Body of pancreas (tissue), 4 donors: ENCODE results near the gene LIN9. TPM values are rescaled to one million over a fixed set of nuclear protein-coding genes. Genes with fewer than 3 reads are reported as not detected.

ENCODE experiments used
- ATAC-seq: fragments of 150-250 bp; one replicate; pipeline ENCODE4 v1.9.1; 2016
- DNase-seq, 4 donors: peaks; one replicate each; pipeline ENCODE4 v3.0.0-alpha.2; 2019
- H3K27ac ChIP-seq, 4 donors: fragments of 200-600 bp; sonication (generic); 1 replicate in 3 of 4; 2 replicates in 1 of 4; pipeline versions ENCODE4 v1.5.1 to v1.6.1; 2016 to 2019; ENCODE audit warnings: mild to moderate bottlenecking in 1 of 4, mixed read lengths in 1 of 4, moderate library complexity in 1 of 4
- H3K27me3 ChIP-seq, 2 donors: fragments of 200-600 bp; sonication (generic); one replicate each; pipeline ENCODE4 v1.6.0; 2016; ENCODE audit warnings: mild to moderate bottlenecking in 1 of 2
- H3K36me3 ChIP-seq, 2 donors: fragments of 200-600 bp; sonication (generic); replicated peaks in 1 of 2; 2 replicates each; pipeline ENCODE4 v1.5.1; 2016; ENCODE audit warnings: low read depth in 2 of 2; ENCODE audit not compliant: insufficient read depth in 1 of 2
- H3K4me1 ChIP-seq: fragments of 200-600 bp; sonication (generic); one replicate; pipeline ENCODE4 v1.6.0; 2016
- H3K4me3 ChIP-seq, 2 donors: fragments of 200-600 bp; sonication (generic); 1 replicate in 1 of 2; 2 replicates in 1 of 2; pipeline ENCODE4 v1.5.1; 2016 to 2019
- H3K9me3 ChIP-seq, 3 donors: fragments of 200-600 bp; sonication (generic); 1 replicate in 2 of 3; 2 replicates in 1 of 3; pipeline ENCODE4 v1.5.1; 2016
- POLR2A ChIP-seq, 3 donors: fragments of 450-650 bp; IDR thresholded peaks; one replicate each; pipeline ENCODE4 v1.6.1; 2016; ENCODE audit warnings: antibody characterized with exemption in 3 of 3, mild to moderate bottlenecking in 2 of 3
- WGBS, 2 donors: methylation state at CpG; one replicate each; pipeline ENCODE4 v1.1.5; 2017; 5-methylcytosine and 5-hydroxymethylcytosine counted together
- intact Hi-C: fragments of 100-400 bp; cut with DNase I; formaldehyde crosslinking; loops from one replicate; pipeline ENCODE4 v1.15.1; 2023
- total RNA-seq, 2 donors: library from RNA; depleted of rRNA; stranded (reverse); fragments of >200 nt; gene quantifications; one replicate each; pipeline ENCODE4 v1.1.0, GENCODE V29; 2016
- TF ChIP-seq, protein P1 (sequence below), 7 experiments: fragments of 450-650 bp in 4 of 7; fragments of 200-600 bp in 3 of 7; sonication (generic) in 3 of 7; IDR thresholded peaks; one replicate each; pipeline ENCODE4 v1.5.1; 2016 to 2019; ENCODE audit warnings: antibody characterized with exemption in 7 of 7

Gene LIN9, protein sequence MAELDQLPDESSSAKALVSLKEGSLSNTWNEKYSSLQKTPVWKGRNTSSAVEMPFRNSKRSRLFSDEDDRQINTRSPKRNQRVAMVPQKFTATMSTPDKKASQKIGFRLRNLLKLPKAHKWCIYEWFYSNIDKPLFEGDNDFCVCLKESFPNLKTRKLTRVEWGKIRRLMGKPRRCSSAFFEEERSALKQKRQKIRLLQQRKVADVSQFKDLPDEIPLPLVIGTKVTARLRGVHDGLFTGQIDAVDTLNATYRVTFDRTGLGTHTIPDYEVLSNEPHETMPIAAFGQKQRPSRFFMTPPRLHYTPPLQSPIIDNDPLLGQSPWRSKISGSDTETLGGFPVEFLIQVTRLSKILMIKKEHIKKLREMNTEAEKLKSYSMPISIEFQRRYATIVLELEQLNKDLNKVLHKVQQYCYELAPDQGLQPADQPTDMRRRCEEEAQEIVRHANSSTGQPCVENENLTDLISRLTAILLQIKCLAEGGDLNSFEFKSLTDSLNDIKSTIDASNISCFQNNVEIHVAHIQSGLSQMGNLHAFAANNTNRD
- total RNA-seq = 1 to 10 TPM in 1 of 2 donors, under 1 TPM in 1; 0.52 to 2.3 TPM

DNA sequence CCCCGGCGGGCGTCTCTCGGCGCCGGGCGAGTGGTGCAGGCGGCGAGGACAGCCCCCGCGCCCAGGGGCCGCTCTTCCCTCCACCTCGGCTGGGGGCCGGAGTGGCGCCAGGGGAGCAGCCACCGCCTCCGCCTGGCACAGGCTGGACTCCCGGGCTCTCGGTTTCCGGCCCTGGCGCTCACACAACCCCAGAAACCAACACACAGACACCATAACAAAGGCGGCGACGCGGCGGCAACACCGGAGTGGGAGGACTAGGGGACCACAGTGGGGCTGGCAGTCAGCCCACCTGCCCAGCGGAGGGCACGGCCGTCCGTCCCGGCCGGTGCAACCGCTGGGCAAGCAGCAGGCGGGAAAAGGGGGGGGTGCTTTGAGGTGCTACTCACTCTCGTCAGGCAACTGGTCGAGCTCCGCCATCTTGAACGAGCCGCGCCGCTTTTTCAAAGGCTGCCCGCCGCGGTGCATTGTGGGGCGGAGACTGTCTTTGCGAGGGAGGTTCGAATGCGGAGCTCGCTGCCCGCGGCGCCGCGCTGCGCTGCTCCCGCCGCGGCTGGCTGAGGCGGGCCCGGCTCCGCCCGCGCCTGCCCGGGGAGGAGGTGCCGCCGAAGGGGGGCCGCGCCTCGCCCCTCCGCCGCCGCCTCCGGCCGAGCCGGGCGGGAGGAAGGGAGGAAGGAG lies at the start of gene LIN9:
LIN9 (minus strand) TSS at position 442 of the 675 bp plus-strand sequence; CDS start at position 417, 25 bp downstream.
- Histone ChIP-seq H3K4me1 (peaks cover 19% of the 10 kb centered on the region), H3K27ac (peak within 1 kb of the TSS in 3 of 4 donors; percentile 55 to 72 (median 69)), H3K27me3 (no peaks in the 10 kb centered on the region), H3K9me3 (no peaks in the 10 kb centered on the region), H3K4me3 (peak within 1 kb of the TSS; percentile 61 to 98), H3K36me3 (no peaks in the 10 kb centered on the region)
- 1% methylated on average over 60 of the region's 77 CpGs; no CpG with 5 or more reads in 1 of the 2 donors for WGBS, 2 donors
- ATAC-seq = peak; percentile 94
- intact Hi-C loops = no loop called here
- peak; percentile 88 to 94 (median 88) for DNase-seq
- TF ChIP-seq, protein P1, sequence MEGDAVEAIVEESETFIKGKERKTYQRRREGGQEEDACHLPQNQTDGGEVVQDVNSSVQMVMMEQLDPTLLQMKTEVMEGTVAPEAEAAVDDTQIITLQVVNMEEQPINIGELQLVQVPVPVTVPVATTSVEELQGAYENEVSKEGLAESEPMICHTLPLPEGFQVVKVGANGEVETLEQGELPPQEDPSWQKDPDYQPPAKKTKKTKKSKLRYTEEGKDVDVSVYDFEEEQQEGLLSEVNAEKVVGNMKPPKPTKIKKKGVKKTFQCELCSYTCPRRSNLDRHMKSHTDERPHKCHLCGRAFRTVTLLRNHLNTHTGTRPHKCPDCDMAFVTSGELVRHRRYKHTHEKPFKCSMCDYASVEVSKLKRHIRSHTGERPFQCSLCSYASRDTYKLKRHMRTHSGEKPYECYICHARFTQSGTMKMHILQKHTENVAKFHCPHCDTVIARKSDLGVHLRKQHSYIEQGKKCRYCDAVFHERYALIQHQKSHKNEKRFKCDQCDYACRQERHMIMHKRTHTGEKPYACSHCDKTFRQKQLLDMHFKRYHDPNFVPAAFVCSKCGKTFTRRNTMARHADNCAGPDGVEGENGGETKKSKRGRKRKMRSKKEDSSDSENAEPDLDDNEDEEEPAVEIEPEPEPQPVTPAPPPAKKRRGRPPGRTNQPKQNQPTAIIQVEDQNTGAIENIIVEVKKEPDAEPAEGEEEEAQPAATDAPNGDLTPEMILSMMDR (IDR thresholded peaks at IDR 0.05) = no peak
- TF ChIP-seq POLR2A (IDR thresholded peaks at IDR 0.05) = peak; percentile 5 to 68 (median 59)

DNA sequence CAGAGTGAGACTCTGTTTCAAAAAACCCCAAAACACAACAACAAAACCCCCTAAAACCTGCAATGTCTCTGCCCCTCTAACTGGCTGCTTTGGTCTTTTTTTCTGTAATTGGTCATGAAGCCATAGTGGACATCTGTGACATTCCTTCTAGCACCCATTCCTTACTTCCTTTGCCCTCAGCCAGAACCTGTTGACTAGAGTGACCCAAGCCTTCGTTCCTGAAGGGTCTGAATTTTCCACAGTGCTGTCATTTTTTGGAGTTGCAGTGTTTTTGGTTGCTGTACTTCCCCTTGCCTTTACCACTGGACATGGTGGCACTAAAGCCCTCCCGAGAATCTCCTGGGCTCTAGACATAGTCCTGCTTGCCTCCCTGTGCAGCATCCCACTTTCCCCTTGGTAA lies 48.5 kb upstream of the LIN9 start:
- intact Hi-C loops = no loop called here
- TF ChIP-seq POLR2A (IDR thresholded peaks at IDR 0.05) = no peak
- TF ChIP-seq, protein P1 (IDR thresholded peaks at IDR 0.05) = no peak
- DNase-seq (no peak), ATAC-seq (no peak)
- Histone ChIP-seq H3K36me3 (peaks cover 0 to 22% of the 10 kb centered on the region in 2 donors), H3K4me1 (no peaks in the 10 kb centered on the region), H3K9me3 (no peaks in the 10 kb centered on the region), H3K27me3 (no peaks in the 10 kb centered on the region), H3K4me3 (no peak overlapping the region), H3K27ac (no peak overlapping the region)
- 86 to 100% methylated on average over 2 of the region's 2 CpGs for WGBS, 2 donors

DNA sequence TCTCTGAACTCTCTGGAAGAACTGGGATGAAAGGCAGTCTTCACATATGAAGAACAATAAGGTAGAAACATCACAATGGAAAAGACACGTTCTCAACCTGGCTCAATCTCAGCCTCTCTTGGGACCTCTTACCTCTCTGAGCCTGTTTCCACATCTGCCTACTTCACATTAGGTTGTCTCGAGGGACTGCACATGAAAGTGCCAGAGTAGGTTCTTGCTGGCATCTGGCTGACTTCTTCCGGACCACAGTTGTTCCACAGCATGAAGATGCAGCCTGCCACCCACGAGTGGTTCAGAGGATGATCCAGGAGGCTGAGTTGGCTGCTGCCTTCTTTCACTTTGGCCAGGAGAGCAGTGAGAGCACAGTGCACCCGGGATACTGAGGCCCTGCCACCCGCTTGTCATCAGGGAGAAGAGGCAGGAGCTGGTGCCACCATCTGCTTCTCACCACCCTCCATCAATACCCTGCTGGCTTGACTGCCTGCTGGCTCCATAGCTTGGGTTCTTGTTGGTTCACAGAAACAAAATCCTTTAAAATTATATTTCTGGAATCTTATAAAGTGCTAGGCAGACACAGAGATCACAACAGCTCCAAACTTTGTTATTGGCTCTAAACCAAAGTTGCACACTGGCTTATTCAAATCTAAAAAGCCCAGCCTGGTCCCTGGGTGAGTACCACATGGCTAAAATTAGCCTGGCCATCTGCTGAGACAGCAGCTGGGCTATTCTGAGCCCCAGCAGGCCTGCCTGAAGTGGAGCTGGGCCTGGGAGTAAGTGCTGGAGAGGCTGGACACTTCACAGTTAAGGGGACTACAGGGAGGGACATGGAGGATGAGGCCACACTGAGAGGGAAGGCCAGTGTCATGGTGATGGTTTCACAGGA lies 46.9 kb upstream of the LIN9 start:
- 78 to 81% methylated on average over 4 to 6 of the region's 6 CpGs for WGBS, 2 donors
- no peaks in the 10 kb centered on the region for H3K4me1 ChIP-seq
- H3K36me3 ChIP-seq = peaks cover 0 to 12% of the 10 kb centered on the region in 2 donors
- no peaks in the 10 kb centered on the region for H3K27me3 ChIP-seq
- DNase-seq = no peak
- no peak for ATAC-seq
- no peak overlapping the region for H3K27ac ChIP-seq
- intact Hi-C loops = no loop called here
- H3K9me3 ChIP-seq = no peaks in the 10 kb centered on the region
- no peak overlapping the region for H3K4me3 ChIP-seq
- no peak for TF ChIP-seq POLR2A (IDR thresholded peaks at IDR 0.05)
- TF ChIP-seq, protein P1 (IDR thresholded peaks at IDR 0.05) = no peak

DNA sequence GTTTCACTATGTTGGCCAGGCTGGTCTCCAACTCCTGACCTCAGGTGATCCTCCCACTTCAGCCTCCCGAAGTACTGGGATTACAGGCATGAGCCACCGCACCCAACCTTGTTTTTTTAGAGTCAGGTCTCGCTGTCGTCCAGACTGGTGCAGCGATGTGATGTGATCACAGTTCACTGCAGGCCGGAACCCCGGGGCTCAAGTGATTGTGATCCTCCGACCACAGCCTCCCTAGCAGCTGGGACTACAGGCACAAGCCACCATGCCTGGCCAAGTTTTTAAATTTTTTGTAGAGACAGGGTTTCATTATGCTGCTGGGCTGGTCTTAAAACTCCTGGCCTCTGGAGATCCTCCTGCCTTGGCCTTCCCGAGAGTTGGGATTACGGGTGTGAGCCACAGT lies 46.1 kb upstream of the LIN9 start:
- peaks cover 7% of the 10 kb centered on the region for H3K4me1 ChIP-seq
- ATAC-seq = no peak
- H3K4me3 ChIP-seq = no peak overlapping the region
- H3K27ac ChIP-seq = no peak overlapping the region
- H3K27me3 ChIP-seq = no peaks in the 10 kb centered on the region
- no peaks in the 10 kb centered on the region for H3K9me3 ChIP-seq
- peaks cover 0 to 9% of the 10 kb centered on the region in 2 donors for H3K36me3 ChIP-seq
- DNase-seq = no peak
- no peak for TF ChIP-seq POLR2A (IDR thresholded peaks at IDR 0.05)
- WGBS, 2 donors = 94 to 96% methylated on average over 9 to 10 of the region's 10 CpGs
- intact Hi-C loops = no loop called here
